PFSK-1 (cell line): ENCODE data around the gene RHD.

Experiments used
- POLR2AphosphoS5 ChIP-seq: IDR thresholded peaks from 2 replicates; pipeline ENCODE4 v1.6.1; 2012; ENCODE audit warnings: low read depth, mild to moderate bottlenecking, control low read depth, low read length, moderate library complexity
- TF ChIP-seq, protein P1 (sequence below), 2 experiments: IDR thresholded peaks; 2 replicates each; pipeline versions ENCODE4 v1.6.1 to v1.8.0; 2011 to 2012; ENCODE audit warnings: low read depth in 2 of 2, low read length in 2 of 2, control low read depth in 1 of 2, inconsistent platforms in 1 of 2, mild to moderate bottlenecking in 1 of 2, moderate library complexity in 1 of 2; ENCODE audit not compliant: insufficient read depth in 1 of 2

DNA sequence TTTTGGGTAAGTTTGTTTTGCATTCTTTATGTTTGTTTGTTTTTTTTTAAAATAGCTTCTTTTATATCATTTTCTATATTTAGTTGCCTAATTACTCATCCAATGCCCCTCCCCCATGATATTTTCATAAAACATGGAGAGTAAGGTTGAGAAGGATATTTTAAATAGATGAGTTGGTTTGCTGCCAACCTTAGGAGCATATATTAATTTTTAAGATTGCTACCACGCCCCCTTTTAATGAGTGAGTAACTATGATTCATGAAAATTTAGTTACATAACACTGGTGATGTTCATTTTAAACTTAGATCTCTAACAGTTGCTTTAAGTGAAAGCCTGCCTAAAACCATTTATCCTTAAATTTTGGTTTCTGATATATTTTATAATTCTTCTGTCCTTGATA lies 84.5 kb downstream of the RHD start:
- TF ChIP-seq, protein P1, sequence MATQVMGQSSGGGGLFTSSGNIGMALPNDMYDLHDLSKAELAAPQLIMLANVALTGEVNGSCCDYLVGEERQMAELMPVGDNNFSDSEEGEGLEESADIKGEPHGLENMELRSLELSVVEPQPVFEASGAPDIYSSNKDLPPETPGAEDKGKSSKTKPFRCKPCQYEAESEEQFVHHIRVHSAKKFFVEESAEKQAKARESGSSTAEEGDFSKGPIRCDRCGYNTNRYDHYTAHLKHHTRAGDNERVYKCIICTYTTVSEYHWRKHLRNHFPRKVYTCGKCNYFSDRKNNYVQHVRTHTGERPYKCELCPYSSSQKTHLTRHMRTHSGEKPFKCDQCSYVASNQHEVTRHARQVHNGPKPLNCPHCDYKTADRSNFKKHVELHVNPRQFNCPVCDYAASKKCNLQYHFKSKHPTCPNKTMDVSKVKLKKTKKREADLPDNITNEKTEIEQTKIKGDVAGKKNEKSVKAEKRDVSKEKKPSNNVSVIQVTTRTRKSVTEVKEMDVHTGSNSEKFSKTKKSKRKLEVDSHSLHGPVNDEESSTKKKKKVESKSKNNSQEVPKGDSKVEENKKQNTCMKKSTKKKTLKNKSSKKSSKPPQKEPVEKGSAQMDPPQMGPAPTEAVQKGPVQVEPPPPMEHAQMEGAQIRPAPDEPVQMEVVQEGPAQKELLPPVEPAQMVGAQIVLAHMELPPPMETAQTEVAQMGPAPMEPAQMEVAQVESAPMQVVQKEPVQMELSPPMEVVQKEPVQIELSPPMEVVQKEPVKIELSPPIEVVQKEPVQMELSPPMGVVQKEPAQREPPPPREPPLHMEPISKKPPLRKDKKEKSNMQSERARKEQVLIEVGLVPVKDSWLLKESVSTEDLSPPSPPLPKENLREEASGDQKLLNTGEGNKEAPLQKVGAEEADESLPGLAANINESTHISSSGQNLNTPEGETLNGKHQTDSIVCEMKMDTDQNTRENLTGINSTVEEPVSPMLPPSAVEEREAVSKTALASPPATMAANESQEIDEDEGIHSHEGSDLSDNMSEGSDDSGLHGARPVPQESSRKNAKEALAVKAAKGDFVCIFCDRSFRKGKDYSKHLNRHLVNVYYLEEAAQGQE (IDR thresholded peaks at IDR 0.05; ENCODE audit: insufficient read depth in 1 of 2, low read depth in 2 of 2, low read length in 2 of 2): no peak
- TF ChIP-seq POLR2AphosphoS5: no peak
